C4-2B (cell line): ENCODE data around the gene MIB2.

Source experiments
- CTCF ChIP-seq: fragments of 450-650 bp; conservative IDR thresholded peaks from 2 replicates; pipeline ENCODE4 v1.5.1; 2017; ENCODE audit warnings: mild to moderate bottlenecking
- ZFX ChIP-seq: fragments of 450-650 bp; IDR thresholded peaks from 2 replicates; pipeline ENCODE4 v1.6.1; 2017

GRCh38 chr1:1617925-1618324 is 2.6 kb downstream of the MIB2 start:
- no peak for TF ChIP-seq CTCF
- TF ChIP-seq ZFX = no peak
